SK-N-SH (cell line): ENCODE results near the gene GPR17. TPM values are rescaled to one million over a fixed set of nuclear protein-coding genes. Genes with fewer than 3 reads are reported as not detected.
A peak's percentile ranks its signal among the peaks of the same experiment; 100 is the strongest.

Experiments
- CTCF ChIA-PET: fragments of 300-600, 350-600 bp; formaldehyde crosslinking; extraction: SDS; loops from one replicate; lab custom pipeline; 2021; lab: Yijun Ruan, JAX
- POLR2A ChIA-PET: fragments of 350-600 bp; sonication (Branson Sonifier 250); formaldehyde crosslinking; extraction: SDS; loops from one replicate; lab custom pipeline; 2020; ENCODE audit warnings: antibody characterized with exemption, inconsistent platforms; lab: Yijun Ruan, JAX
- DNase-seq: peaks from one replicate; pipeline ENCODE4 v3.0.0; 2012
- H2AFZ ChIP-seq: fragments of 200-600 bp; sonication (generic); 2 replicates; pipeline ENCODE4 v1.8.1; 2016; ENCODE audit warnings: antibody characterized with exemption, mild to moderate bottlenecking, low read depth
- H3F3A ChIP-seq: fragments of 200-600 bp; sonication (generic); replicated peaks from 2 replicates; pipeline ENCODE3; 2016; ENCODE audit warnings: antibody characterized with exemption, mild to moderate bottlenecking; ENCODE audit not compliant: insufficient read depth
- H3K27ac ChIP-seq, 2 experiments: fragments of 200-500 bp in 1 of 2; fragments of 200-600 bp in 1 of 2; sonication (Bioruptor generic) in 1 of 2; sonication (generic), shearing (Covaris generic) in 1 of 2; 2 replicates each; pipeline versions ENCODE4 v1.5.1 to v1.6.1; 2014 to 2016; ENCODE audit warnings: low read depth in 2 of 2, inconsistent platforms in 1 of 2, low read length in 1 of 2, mild to moderate bottlenecking in 1 of 2, mixed read lengths in 1 of 2
- H3K27me3 ChIP-seq: fragments of 200-600 bp; sonication (generic), shearing (Covaris generic); 2 replicates; pipeline ENCODE4 v1.6.1; 2016; ENCODE audit warnings: mixed run types; ENCODE audit not compliant: insufficient read depth
- H3K36me3 ChIP-seq, 2 experiments: fragments of 200-500 bp in 1 of 2; fragments of 200-600 bp in 1 of 2; sonication (Bioruptor generic) in 1 of 2; sonication (generic) in 1 of 2; replicated peaks in 1 of 2; 2 replicates each; pipeline versions ENCODE3 to v1.5.1; 2014 to 2016; ENCODE audit warnings: low read length in 1 of 2, mild to moderate bottlenecking in 1 of 2; ENCODE audit not compliant: insufficient read depth in 2 of 2, control insufficient read depth in 1 of 2
- H3K4me1 ChIP-seq, 2 experiments: fragments of 200-500 bp in 1 of 2; fragments of 200-600 bp in 1 of 2; sonication (Bioruptor generic) in 1 of 2; sonication (generic), shearing (Covaris generic) in 1 of 2; 2 replicates each; pipeline versions ENCODE4 v1.5.1 to v1.6.1; 2014 to 2016; ENCODE audit warnings: low read depth in 1 of 2, low read length in 1 of 2, mixed run types in 1 of 2; ENCODE audit not compliant: insufficient read depth in 2 of 2, control insufficient read depth in 1 of 2
- H3K4me2 ChIP-seq: fragments of 200-600 bp; sonication (generic), shearing (Covaris generic); 2 replicates; pipeline ENCODE4 v1.6.1; 2017; ENCODE audit warnings: mixed run types
- H3K4me3 ChIP-seq, 2 experiments: fragments of 200-500 bp in 1 of 2; fragments of 200-600 bp in 1 of 2; sonication (Bioruptor generic) in 1 of 2; sonication (generic), shearing (Covaris generic) in 1 of 2; 2 replicates each; pipeline versions ENCODE4 v1.5.1 to v1.8.1; 2014 to 2016; ENCODE audit warnings: low read depth in 2 of 2, inconsistent platforms in 1 of 2, low read length in 1 of 2, mild to moderate bottlenecking in 1 of 2, mixed read lengths in 1 of 2, moderate library complexity in 1 of 2
- H3K79me2 ChIP-seq: fragments of 200-600 bp; sonication (generic); 2 replicates; pipeline ENCODE4 v1.8.1; 2017; ENCODE audit warnings: mild to moderate bottlenecking; ENCODE audit not compliant: insufficient read depth
- H3K9ac ChIP-seq: fragments of 200-600 bp; sonication (generic); 2 replicates; pipeline ENCODE4 v1.6.1; 2017; ENCODE audit warnings: mixed run types
- H3K9me2 ChIP-seq: fragments of 200-600 bp; sonication (generic); 2 replicates; pipeline ENCODE4 v1.6.1; 2017; ENCODE audit warnings: mixed run types
- H3K9me3 ChIP-seq: fragments of 200-600 bp; sonication (generic); 2 replicates; pipeline ENCODE4 v1.6.1; 2017; ENCODE audit warnings: mixed run types, mild to moderate bottlenecking, moderate library complexity
- H4K20me1 ChIP-seq: fragments of 200-600 bp; sonication (generic); 2 replicates; pipeline ENCODE4 v1.6.1; 2017; ENCODE audit warnings: mild to moderate bottlenecking, mixed run types; ENCODE audit not compliant: insufficient read depth
- CHD2 ChIP-seq: fragments of 150-350 bp; IDR thresholded peaks from 2 replicates; pipeline ENCODE4 v1.6.1; 2018; ENCODE audit warnings: low read length; ENCODE audit not compliant: partially characterized antibody
- ELF1 ChIP-seq: IDR thresholded peaks from 2 replicates; pipeline ENCODE4 v1.4.0; 2012
- GATA2 ChIP-seq: sonication (generic); formaldehyde crosslinking; IDR thresholded peaks from 2 replicates; pipeline ENCODE4 v1.5.0; 2020; ENCODE audit warnings: mild to moderate bottlenecking, missing genetic modification reagents
- POLR2AphosphoS5 ChIP-seq: IDR thresholded peaks from 2 replicates; pipeline ENCODE4 v1.6.1; 2012; ENCODE audit warnings: low read depth, low read length
- RAD21 ChIP-seq: IDR thresholded peaks from 2 replicates; pipeline ENCODE4 v1.6.1; 2012; ENCODE audit warnings: mild to moderate bottlenecking, low read length
- SIN3A ChIP-seq: IDR thresholded peaks from 2 replicates; pipeline ENCODE4 v1.6.1; 2012; ENCODE audit warnings: low read depth, mild to moderate bottlenecking, low read length, moderate library complexity, borderline replicate concordance
- YY1 ChIP-seq: IDR thresholded peaks from 2 replicates; pipeline ENCODE4 v1.4.0; 2012; ENCODE audit warnings: low read depth, mild to moderate bottlenecking
- WGBS: methylation state at CpG from one replicate; pipeline ENCODE4 v1.1.6; 2017; ENCODE audit warnings: low lambda C conversion rate; 5-methylcytosine and 5-hydroxymethylcytosine counted together
- polyA plus RNA-seq, 3 experiments: library from polyadenylated mRNA; depleted of rRNA; stranded (reverse); fragments of >200 nt; gene quantifications; 2 replicates each; pipeline ENCODE4 v1.2.3, GENCODE V29; 2012
- TF ChIP-seq, protein P1 (sequence below): IDR thresholded peaks from 2 replicates; pipeline ENCODE4 v1.6.1; 2012; ENCODE audit warnings: mild to moderate bottlenecking, low read depth, low read length, moderate library complexity
- TF ChIP-seq, protein P2 (sequence below): fragments of 200-600 bp; sonication (generic); IDR thresholded peaks from 2 replicates; pipeline ENCODE4 v1.6.1; 2017; ENCODE audit warnings: antibody characterized with exemption, mild to moderate bottlenecking, moderate library complexity

The GPR17 gene
- polyA plus RNA-seq, 1 of the 3 experiments (the other 2 are of a cell fraction): 0.03 TPM

DNA sequence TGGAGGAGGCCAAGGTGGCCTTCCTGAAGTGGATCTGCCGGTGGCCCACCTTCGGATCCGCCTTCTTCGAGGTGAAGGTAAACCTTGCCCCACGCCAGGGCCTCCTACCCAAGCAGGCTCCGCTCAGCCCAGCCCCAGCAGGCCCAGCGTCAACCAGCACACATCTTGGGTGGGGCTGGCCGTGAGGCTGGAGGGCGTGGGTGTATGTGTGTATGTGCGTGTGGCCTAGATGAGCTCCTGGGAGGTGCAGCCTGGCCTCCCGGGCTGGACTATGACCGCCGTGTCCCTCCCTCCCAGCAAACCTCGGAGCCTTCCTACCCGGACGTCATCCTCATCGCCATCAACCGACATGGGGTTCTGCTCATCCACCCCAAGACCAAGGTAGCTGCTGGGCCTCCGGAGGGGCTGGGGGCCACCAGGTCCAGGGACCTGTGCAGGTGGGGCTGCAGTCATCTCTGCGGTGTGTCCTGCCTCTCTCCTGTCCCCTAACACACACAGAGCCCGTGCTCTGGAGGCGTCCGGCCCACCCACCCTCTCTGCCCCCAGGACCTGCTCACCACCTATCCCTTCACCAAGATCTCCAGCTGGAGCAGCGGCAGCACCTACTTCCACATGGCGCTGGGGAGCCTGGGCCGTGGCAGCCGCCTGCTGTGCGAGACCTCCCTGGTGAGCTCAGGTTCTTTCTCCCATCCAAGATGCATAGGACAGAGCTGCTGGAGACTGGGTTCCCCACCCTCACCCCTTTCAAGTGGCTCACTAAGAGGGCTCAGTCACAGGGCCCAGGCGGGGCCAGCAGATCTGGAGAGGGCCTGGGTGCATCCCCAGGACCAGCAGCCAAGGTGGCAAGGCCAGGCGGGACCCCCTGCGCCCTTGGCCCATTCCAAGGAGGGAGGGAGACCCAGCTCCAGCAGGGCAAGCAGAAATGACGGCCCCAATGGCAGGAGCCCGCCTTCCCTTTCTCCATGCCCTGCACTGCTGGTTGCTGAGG lies 9.4 kb upstream of the GPR17 start:
- Histone ChIP-seq H3F3A (no peaks in the 10 kb centered on the region), H3K27ac (peak overlapping the region in 1 of 2 experiments; percentile 52; a peak in 1 of 4 replicates)

DNA sequence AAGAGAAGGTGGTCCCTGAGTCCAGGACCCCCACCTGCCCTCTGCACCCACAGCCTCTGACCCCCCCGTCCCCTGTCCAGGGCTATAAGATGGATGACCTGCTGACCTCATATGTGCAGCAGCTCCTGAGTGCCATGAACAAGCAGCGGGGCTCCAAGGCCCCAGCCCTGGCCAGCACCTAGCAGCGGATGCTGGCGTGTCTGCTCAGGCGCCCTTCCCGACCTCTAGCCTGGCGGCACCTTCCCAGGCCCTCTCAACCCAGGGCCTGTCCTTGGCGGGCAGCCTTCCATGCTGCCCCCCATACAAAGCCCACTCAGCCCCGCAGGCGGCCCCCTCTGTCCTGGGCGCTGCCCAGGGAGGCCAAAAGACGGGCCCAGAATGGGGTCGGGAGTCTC lies 8.7 kb upstream of the GPR17 start:
- no peak overlapping the region for H3K9ac ChIP-seq
- H4K20me1 ChIP-seq: no peaks in the 10 kb centered on the region
- peak overlapping the region; percentile 53; the same call in 1 of the 2 replicates for H3K4me2 ChIP-seq
- no peaks in the 10 kb centered on the region for H3K79me2 ChIP-seq
- ChIA-PET CTCF (interaction anchor here (2.2 kb wide), 1 partner anchor 12 kb away, joined by 14 read pairs; no protein-coding TSS in a partner anchor), POLR2A (no interaction called here)
- H3K36me3 ChIP-seq: no peaks in the 10 kb centered on the region
- no peaks in the 10 kb centered on the region for H3K27me3 ChIP-seq
- peaks cover 10 to 41% of the 10 kb centered on the region in 2 experiments; a peak in 3 of 4 replicates for H3K4me1 ChIP-seq
- no peaks in the 10 kb centered on the region for H3K9me3 ChIP-seq
- no peaks in the 10 kb centered on the region for H3K9me2 ChIP-seq
- WGBS: 85% methylated on average over 7 of the region's 13 CpGs
- TF ChIP-seq YY1: no peak
- no peak for TF ChIP-seq GATA2
- TF ChIP-seq CHD2: no peak
- TF ChIP-seq, protein P1, sequence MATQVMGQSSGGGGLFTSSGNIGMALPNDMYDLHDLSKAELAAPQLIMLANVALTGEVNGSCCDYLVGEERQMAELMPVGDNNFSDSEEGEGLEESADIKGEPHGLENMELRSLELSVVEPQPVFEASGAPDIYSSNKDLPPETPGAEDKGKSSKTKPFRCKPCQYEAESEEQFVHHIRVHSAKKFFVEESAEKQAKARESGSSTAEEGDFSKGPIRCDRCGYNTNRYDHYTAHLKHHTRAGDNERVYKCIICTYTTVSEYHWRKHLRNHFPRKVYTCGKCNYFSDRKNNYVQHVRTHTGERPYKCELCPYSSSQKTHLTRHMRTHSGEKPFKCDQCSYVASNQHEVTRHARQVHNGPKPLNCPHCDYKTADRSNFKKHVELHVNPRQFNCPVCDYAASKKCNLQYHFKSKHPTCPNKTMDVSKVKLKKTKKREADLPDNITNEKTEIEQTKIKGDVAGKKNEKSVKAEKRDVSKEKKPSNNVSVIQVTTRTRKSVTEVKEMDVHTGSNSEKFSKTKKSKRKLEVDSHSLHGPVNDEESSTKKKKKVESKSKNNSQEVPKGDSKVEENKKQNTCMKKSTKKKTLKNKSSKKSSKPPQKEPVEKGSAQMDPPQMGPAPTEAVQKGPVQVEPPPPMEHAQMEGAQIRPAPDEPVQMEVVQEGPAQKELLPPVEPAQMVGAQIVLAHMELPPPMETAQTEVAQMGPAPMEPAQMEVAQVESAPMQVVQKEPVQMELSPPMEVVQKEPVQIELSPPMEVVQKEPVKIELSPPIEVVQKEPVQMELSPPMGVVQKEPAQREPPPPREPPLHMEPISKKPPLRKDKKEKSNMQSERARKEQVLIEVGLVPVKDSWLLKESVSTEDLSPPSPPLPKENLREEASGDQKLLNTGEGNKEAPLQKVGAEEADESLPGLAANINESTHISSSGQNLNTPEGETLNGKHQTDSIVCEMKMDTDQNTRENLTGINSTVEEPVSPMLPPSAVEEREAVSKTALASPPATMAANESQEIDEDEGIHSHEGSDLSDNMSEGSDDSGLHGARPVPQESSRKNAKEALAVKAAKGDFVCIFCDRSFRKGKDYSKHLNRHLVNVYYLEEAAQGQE: no peak
- TF ChIP-seq POLR2AphosphoS5: no peak
- no peak for TF ChIP-seq SIN3A
- TF ChIP-seq, all 33 proteins: peak for 0
- H3F3A ChIP-seq: no peaks in the 10 kb centered on the region
- no peak overlapping the region for H3K4me3 ChIP-seq
- DNase-seq: no peak
- H2AFZ ChIP-seq: no peak overlapping the region
- peak overlapping the region in 1 of 2 experiments; percentile 52; a peak in 2 of 4 replicates for H3K27ac ChIP-seq

More for the DNA sequence above, 9.4 kb upstream of the GPR17 start:
- H3K9me3 ChIP-seq: no peaks in the 10 kb centered on the region
- H3K27me3 ChIP-seq: no peaks in the 10 kb centered on the region
- H3K79me2 ChIP-seq: no peaks in the 10 kb centered on the region
- no peaks in the 10 kb centered on the region for H4K20me1 ChIP-seq
- POLR2A ChIA-PET: no interaction called here
- no peak overlapping the region for H2AFZ ChIP-seq
- no peaks in the 10 kb centered on the region for H3K36me3 ChIP-seq
- H3K4me1 ChIP-seq: peaks cover 10 to 35% of the 10 kb centered on the region in 2 experiments; a peak in 3 of 4 replicates
- H3K9ac ChIP-seq: no peak overlapping the region
- TF ChIP-seq, protein P2, sequence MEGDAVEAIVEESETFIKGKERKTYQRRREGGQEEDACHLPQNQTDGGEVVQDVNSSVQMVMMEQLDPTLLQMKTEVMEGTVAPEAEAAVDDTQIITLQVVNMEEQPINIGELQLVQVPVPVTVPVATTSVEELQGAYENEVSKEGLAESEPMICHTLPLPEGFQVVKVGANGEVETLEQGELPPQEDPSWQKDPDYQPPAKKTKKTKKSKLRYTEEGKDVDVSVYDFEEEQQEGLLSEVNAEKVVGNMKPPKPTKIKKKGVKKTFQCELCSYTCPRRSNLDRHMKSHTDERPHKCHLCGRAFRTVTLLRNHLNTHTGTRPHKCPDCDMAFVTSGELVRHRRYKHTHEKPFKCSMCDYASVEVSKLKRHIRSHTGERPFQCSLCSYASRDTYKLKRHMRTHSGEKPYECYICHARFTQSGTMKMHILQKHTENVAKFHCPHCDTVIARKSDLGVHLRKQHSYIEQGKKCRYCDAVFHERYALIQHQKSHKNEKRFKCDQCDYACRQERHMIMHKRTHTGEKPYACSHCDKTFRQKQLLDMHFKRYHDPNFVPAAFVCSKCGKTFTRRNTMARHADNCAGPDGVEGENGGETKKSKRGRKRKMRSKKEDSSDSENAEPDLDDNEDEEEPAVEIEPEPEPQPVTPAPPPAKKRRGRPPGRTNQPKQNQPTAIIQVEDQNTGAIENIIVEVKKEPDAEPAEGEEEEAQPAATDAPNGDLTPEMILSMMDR: no peak
- no peak for TF ChIP-seq RAD21
- TF ChIP-seq CHD2: no peak
- no peak for TF ChIP-seq ELF1
- no peak for TF ChIP-seq YY1
- H3K9me2 ChIP-seq: no peaks in the 10 kb centered on the region
- DNase-seq: no peak
- H3K4me2 ChIP-seq: no peak overlapping the region; the same call in 1 of the 2 replicates
- no peak overlapping the region for H3K4me3 ChIP-seq
- WGBS: 92% methylated on average over 21 of the region's 33 CpGs
- CTCF ChIA-PET: interaction anchor here (2.2 kb wide), 1 partner anchor 13 kb away, joined by 14 read pairs; no protein-coding TSS in a partner anchor
